Effector memory CD8-positive, alpha-beta T cell (primary cell): ENCODE data around the gene UBAC2.

Source experiments
- ATAC-seq: fragments of 150-1000 bp; cut with Tn5 transposase; replicated peaks from 2 replicates; pipeline ENCODE4 v1.10.0; 2021; ENCODE audit warnings: mild to moderate bottlenecking, moderate library complexity
- DNase-seq, 3 experiments: peaks; one replicate each; pipeline ENCODE4 v3.0.0; 2021
- H3K27ac Mint-ChIP-seq, 2 donors: one replicate each; pipeline ENCODE4 v1.8.0; 2022; ENCODE audit warnings: mild to moderate bottlenecking in 2 of 2, mixed read lengths in 2 of 2, moderate library complexity in 2 of 2
- H3K27me3 Mint-ChIP-seq, 2 donors: one replicate each; pipeline ENCODE4 v1.8.0; 2022; ENCODE audit warnings: mixed read lengths in 2 of 2
- H3K36me3 Mint-ChIP-seq: one replicate; pipeline ENCODE4 v1.8.0; 2022; ENCODE audit warnings: mild to moderate bottlenecking, moderate library complexity, mixed read lengths; ENCODE audit not compliant: insufficient read depth
- H3K4me1 Mint-ChIP-seq, 2 donors: one replicate each; pipeline ENCODE4 v1.8.0; 2022; ENCODE audit warnings: low read depth in 2 of 2, mixed read lengths in 2 of 2
- H3K4me3 Mint-ChIP-seq, 2 donors: one replicate each; pipeline ENCODE4 v1.8.0; 2022; ENCODE audit warnings: mild to moderate bottlenecking in 2 of 2, mixed read lengths in 2 of 2, moderate library complexity in 2 of 2
- H3K9me3 Mint-ChIP-seq, 2 donors: one replicate each; pipeline ENCODE4 v1.8.0; 2022; ENCODE audit warnings: mixed read lengths in 2 of 2

UBAC2 gene

GRCh38 chr13:99418103-99418842, 217.6 kb downstream of the UBAC2 start:
- Mint-ChIP-seq H3K27ac (no peak overlapping the region), H3K27me3 (no peaks in the 10 kb centered on the region), H3K4me3 (no peak overlapping the region), H3K9me3 (no peaks in the 10 kb centered on the region), H3K4me1 (peaks cover 24 to 26% of the 10 kb centered on the region in 2 donors), H3K36me3 (peaks cover 6% of the 10 kb centered on the region)
- DNase-seq, result no peak
- ATAC-seq, result no peak

- Mint-ChIP-seq H3K27ac (no peak overlapping the region), H3K9me3 (no peaks in the 10 kb centered on the region), H3K4me3 (no peak overlapping the region), H3K4me1 (peaks cover 24 to 26% of the 10 kb centered on the region in 2 donors), H3K27me3 (no peaks in the 10 kb centered on the region), H3K36me3 (peaks cover 6% of the 10 kb centered on the region)
- ATAC-seq (no peak), DNase-seq (no peak)
Observed at GRCh38 chr13:99418843-99419140, 218.1 kb downstream of the UBAC2 start.

GRCh38 chr13:99419591-99420243, 219.1 kb downstream of the UBAC2 start:
- peaks cover 24 to 30% of the 10 kb centered on the region in 2 donors for H3K4me1 Mint-ChIP-seq
- H3K36me3 Mint-ChIP-seq, result peaks cover 6% of the 10 kb centered on the region
- DNase-seq (no peak), ATAC-seq (no peak)
- H3K9me3 Mint-ChIP-seq, result no peaks in the 10 kb centered on the region
- peak overlapping the region; percentile 69 to 79 for H3K27ac Mint-ChIP-seq
- no peaks in the 10 kb centered on the region for H3K27me3 Mint-ChIP-seq
- H3K4me3 Mint-ChIP-seq, result peak overlapping the region; percentile 80 to 83

- Mint-ChIP-seq H3K9me3 (no peaks in the 10 kb centered on the region), H3K27me3 (no peaks in the 10 kb centered on the region), H3K4me1 (peaks cover 33 to 41% of the 10 kb centered on the region in 2 donors), H3K36me3 (peaks cover 6% of the 10 kb centered on the region), H3K27ac (peak overlapping the region in 1 of 2 donors; percentile 85), H3K4me3 (peak overlapping the region; percentile 68 to 78)
- no peak for DNase-seq
- no peak for ATAC-seq
Observed at GRCh38 chr13:99421271-99421670, 220.6 kb downstream of the UBAC2 start.

- peak overlapping the region in 1 of 2 donors; percentile 85 for H3K27ac Mint-ChIP-seq
- no peaks in the 10 kb centered on the region for H3K27me3 Mint-ChIP-seq
- peaks cover 6% of the 10 kb centered on the region for H3K36me3 Mint-ChIP-seq
Observed at GRCh38 chr13:99421758-99422585, 221.3 kb downstream of the UBAC2 start.

GRCh38 chr13:99422586-99423220, 222.0 kb downstream of the UBAC2 start:
- Mint-ChIP-seq H3K27ac (no peak overlapping the region), H3K4me3 (no peak overlapping the region), H3K36me3 (peaks cover 6% of the 10 kb centered on the region), H3K9me3 (no peaks in the 10 kb centered on the region), H3K27me3 (no peaks in the 10 kb centered on the region), H3K4me1 (peaks cover 36 to 44% of the 10 kb centered on the region in 2 donors)
- ATAC-seq, result no peak
- DNase-seq, result no peak

More at GRCh38 chr13:99421758-99422585, 221.3 kb downstream of the UBAC2 start:
- ATAC-seq (no peak), DNase-seq (no peak)
- H3K4me3 Mint-ChIP-seq, result peak overlapping the region; percentile 68 to 78
- peaks cover 36 to 44% of the 10 kb centered on the region in 2 donors for H3K4me1 Mint-ChIP-seq
- no peaks in the 10 kb centered on the region for H3K9me3 Mint-ChIP-seq

GRCh38 chr13:99425485-99426341, 225.1 kb downstream of the UBAC2 start:
- DNase-seq (peak in 2 of 3 experiments; percentile 17 to 29), ATAC-seq (peak; percentile 71)
- no peaks in the 10 kb centered on the region for H3K27me3 Mint-ChIP-seq
- peaks cover 23 to 32% of the 10 kb centered on the region in 2 donors for H3K4me1 Mint-ChIP-seq
- H3K27ac Mint-ChIP-seq, result peak overlapping the region; percentile 75 to 93
- peaks cover 2% of the 10 kb centered on the region for H3K36me3 Mint-ChIP-seq
- H3K9me3 Mint-ChIP-seq, result no peaks in the 10 kb centered on the region
- H3K4me3 Mint-ChIP-seq, result peak overlapping the region; percentile 66 to 68

- DNase-seq (no peak), ATAC-seq (no peak)
- Mint-ChIP-seq H3K27me3 (no peaks in the 10 kb centered on the region), H3K9me3 (no peaks in the 10 kb centered on the region), H3K27ac (peak overlapping the region; percentile 75 to 93), H3K36me3 (peaks cover 9% of the 10 kb centered on the region), H3K4me1 (peaks cover 24 to 31% of the 10 kb centered on the region in 2 donors), H3K4me3 (peak overlapping the region; percentile 66 to 68)
Observed at GRCh38 chr13:99426426-99426825, 225.8 kb downstream of the UBAC2 start.

GRCh38 chr13:99429670-99430069, 229.0 kb downstream of the UBAC2 start:
- no peak overlapping the region for H3K27ac Mint-ChIP-seq
- no peak for ATAC-seq
- H3K27me3 Mint-ChIP-seq, result no peaks in the 10 kb centered on the region
- H3K9me3 Mint-ChIP-seq, result no peaks in the 10 kb centered on the region
- peaks cover 42% of the 10 kb centered on the region in 2 donors for H3K4me1 Mint-ChIP-seq
- H3K4me3 Mint-ChIP-seq, result no peak overlapping the region
- no peak for DNase-seq
- H3K36me3 Mint-ChIP-seq, result peaks cover 34% of the 10 kb centered on the region

- DNase-seq (peak in 1 of 3 experiments; percentile 25), ATAC-seq (no peak)
- H3K27ac Mint-ChIP-seq, result peak overlapping the region; percentile 98 to 99
- H3K4me1 Mint-ChIP-seq, result peaks cover 40 to 42% of the 10 kb centered on the region in 2 donors
- H3K4me3 Mint-ChIP-seq, result peak overlapping the region; percentile 82 to 85
- peaks cover 42% of the 10 kb centered on the region for H3K36me3 Mint-ChIP-seq
- H3K9me3 Mint-ChIP-seq, result no peaks in the 10 kb centered on the region
- H3K27me3 Mint-ChIP-seq, result no peaks in the 10 kb centered on the region
Observed at GRCh38 chr13:99431927-99432608, 231.4 kb downstream of the UBAC2 start.

- DNase-seq, result peak; percentile 76 to 79 (median 78)
Observed at GRCh38 chr13:99432609-99433542, 232.2 kb downstream of the UBAC2 start.

More at GRCh38 chr13:99432609-99433542, 232.2 kb downstream of the UBAC2 start:
- no peaks in the 10 kb centered on the region for H3K9me3 Mint-ChIP-seq
- peak overlapping the region; percentile 98 to 99 for H3K27ac Mint-ChIP-seq
- H3K4me1 Mint-ChIP-seq, result peaks cover 42 to 47% of the 10 kb centered on the region in 2 donors
- ATAC-seq, result peak; percentile 48
- peak overlapping the region; percentile 82 to 85 for H3K4me3 Mint-ChIP-seq
- H3K27me3 Mint-ChIP-seq, result no peaks in the 10 kb centered on the region
- peaks cover 42% of the 10 kb centered on the region for H3K36me3 Mint-ChIP-seq
